Measurements from ENCODE around the gene DDX41. TPM values are rescaled to one million over a fixed set of nuclear protein-coding genes. Genes with fewer than 3 reads are reported as not detected.
"Not testable (repeated sequence)": the region's sequence is repeated elsewhere in the genome, so short reads cannot be mapped to it uniquely, and the experiment has no call there.

Gene DDX41
- total and polyA plus RNA-seq, 9 donors = 58.3 to 104 (median 70.8) TPM

DNA sequence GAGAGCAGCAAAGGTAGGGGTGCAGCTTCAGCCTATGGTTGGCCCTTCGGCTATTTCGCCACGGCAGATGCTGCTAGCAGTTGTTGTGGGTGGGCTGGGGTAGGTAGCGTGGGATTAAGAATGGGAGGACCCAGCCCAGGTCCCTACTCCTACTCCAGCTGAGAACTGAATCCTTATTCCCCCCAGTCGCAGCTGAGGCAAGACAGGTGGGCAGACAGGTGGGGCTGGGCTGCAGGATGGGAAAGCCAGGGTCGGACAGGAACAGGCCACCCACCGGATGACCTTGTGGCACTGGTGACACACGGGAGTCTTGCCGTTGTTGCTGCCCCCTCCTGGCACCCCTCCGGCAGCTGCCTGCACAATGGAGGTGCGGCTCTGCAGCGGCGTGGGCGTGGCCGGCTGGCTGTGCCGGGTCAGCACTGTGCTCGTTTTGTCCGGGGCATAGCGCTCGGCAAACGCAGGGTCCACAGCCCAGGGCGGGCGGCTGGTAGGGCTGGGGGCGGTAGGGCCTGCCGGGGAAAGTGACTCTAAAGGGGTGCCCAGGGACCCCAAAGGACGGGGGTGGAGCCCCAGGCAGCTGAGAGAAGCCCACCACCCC, 27.5 kb downstream of the DDX41 start:
- DNase-seq = no peak
- Histone ChIP-seq H3K27me3 (no peaks in the 10 kb centered on the region), H3K4me3 (no peak overlapping the region), H3K36me3 (no peaks in the 10 kb centered on the region), H3K4me1 (ENCODE audit: insufficient read depth) (no peaks in the 10 kb centered on the region), H3K9me3 (no peaks in the 10 kb centered on the region), H3K27ac (no peak overlapping the region)
- intact Hi-C loops (cut with DNase I) = no loop called here
- TF ChIP-seq, protein P1, sequence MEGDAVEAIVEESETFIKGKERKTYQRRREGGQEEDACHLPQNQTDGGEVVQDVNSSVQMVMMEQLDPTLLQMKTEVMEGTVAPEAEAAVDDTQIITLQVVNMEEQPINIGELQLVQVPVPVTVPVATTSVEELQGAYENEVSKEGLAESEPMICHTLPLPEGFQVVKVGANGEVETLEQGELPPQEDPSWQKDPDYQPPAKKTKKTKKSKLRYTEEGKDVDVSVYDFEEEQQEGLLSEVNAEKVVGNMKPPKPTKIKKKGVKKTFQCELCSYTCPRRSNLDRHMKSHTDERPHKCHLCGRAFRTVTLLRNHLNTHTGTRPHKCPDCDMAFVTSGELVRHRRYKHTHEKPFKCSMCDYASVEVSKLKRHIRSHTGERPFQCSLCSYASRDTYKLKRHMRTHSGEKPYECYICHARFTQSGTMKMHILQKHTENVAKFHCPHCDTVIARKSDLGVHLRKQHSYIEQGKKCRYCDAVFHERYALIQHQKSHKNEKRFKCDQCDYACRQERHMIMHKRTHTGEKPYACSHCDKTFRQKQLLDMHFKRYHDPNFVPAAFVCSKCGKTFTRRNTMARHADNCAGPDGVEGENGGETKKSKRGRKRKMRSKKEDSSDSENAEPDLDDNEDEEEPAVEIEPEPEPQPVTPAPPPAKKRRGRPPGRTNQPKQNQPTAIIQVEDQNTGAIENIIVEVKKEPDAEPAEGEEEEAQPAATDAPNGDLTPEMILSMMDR (IDR thresholded peaks at IDR 0.05) = no peak
- TF ChIP-seq EP300 (IDR thresholded peaks at IDR 0.05) (no peak), POLR2A (IDR thresholded peaks at IDR 0.05) (no peak)
- WGBS, 3 donors = 73 to 78% (median 74%) methylated on average over 26 of the region's 26 CpGs

DNA sequence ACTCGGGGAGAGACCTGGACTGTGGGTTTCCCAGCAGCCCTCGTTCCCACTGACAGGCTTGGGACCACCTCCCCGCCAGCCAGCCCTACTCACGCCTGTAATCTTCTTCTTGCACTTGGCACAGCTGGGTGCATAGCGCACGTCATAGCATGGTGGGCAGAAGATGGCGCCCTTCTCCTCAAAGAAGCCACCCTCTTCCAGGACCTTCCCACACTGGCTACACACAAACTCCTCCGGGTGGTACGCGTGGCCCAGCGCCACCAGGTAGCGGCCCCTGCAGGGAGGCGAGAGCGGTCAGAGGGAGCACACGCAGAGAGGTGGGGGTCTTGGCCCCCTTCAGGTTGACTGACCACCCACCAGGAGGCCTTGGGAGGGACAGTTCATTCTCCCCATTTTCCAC, 28.8 kb downstream of the DDX41 start:
- no peak overlapping the region for H3K27ac ChIP-seq
- intact Hi-C loops (cut with DNase I) = no loop called here
- no peaks in the 10 kb centered on the region for H3K27me3 ChIP-seq
- no peaks in the 10 kb centered on the region for H3K9me3 ChIP-seq
- H3K4me3 ChIP-seq = no peak overlapping the region
- TF ChIP-seq, protein P1 (IDR thresholded peaks at IDR 0.05) = no peak
- TF ChIP-seq POLR2A (IDR thresholded peaks at IDR 0.05) = no peak
- TF ChIP-seq EP300 (IDR thresholded peaks at IDR 0.05) = no peak
- WGBS, 3 donors = 83 to 85% (median 83%) methylated on average over 15 of the region's 15 CpGs
- H3K36me3 ChIP-seq = no peaks in the 10 kb centered on the region
- DNase-seq = no peak
- H3K4me1 ChIP-seq (ENCODE audit: insufficient read depth) = no peaks in the 10 kb centered on the region

DNA sequence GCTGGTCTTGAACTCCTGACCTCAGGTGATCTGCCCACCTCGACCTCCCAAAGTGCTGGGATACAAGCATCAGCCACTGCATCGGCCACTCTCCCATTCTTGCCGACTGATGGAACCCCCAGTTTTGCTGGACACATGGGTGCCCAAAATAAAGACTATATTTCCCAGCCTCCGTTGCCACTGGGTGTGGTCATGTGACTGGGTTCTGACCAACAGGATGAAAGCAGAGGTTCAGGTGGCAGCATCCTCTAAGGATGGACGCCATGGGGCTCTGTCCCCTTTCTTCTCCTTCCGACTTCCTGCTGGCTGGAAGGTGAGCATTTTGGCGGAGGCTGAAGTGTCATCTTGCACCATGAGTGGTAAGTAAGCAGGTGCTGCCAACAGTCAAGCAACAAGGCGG, 29.6 kb downstream of the DDX41 start:
- H3K27me3 ChIP-seq = no peaks in the 10 kb centered on the region
- WGBS, 3 donors = 82 to 86% (median 85%) methylated on average over 8 of the region's 8 CpGs
- H3K27ac ChIP-seq = no peak overlapping the region
- intact Hi-C loops (cut with DNase I) = no loop called here
- H3K4me1 ChIP-seq (ENCODE audit: insufficient read depth) = no peaks in the 10 kb centered on the region
- H3K9me3 ChIP-seq = no peaks in the 10 kb centered on the region
- TF ChIP-seq POLR2A (IDR thresholded peaks at IDR 0.05) = no peak
- TF ChIP-seq, protein P1 (IDR thresholded peaks at IDR 0.05) = no peak
- no peak for TF ChIP-seq EP300 (IDR thresholded peaks at IDR 0.05)
- no peak for DNase-seq
- H3K4me3 ChIP-seq = no peak overlapping the region
- H3K36me3 ChIP-seq = no peaks in the 10 kb centered on the region

DNA sequence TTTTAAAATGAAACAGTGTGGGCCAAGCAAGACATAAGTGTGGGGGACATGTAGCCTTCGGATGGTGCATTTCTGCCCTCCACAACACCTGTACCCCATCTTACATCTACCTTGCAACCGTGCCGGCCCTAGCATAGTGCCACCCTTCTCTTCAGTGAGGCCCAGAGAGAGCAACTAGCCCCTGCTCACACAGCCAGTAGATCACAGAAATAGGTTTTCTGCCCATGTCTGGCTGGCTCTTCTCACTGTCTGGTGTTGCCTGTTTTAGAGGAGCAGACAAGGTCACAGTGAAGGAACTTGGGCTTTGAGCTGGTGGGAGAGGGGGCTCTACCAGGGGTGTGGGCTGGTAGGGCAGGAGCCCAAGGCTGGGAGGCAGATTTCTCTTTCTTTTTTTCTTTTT, 30.5 kb downstream of the DDX41 start:
- DNase-seq = no peak
- WGBS, 3 donors = 91 to 98% (median 93%) methylated on average over 3 of the region's 3 CpGs
- intact Hi-C loops (cut with DNase I) = no loop called here
- H3K36me3 ChIP-seq = no peaks in the 10 kb centered on the region
- H3K4me1 ChIP-seq (ENCODE audit: insufficient read depth) = no peaks in the 10 kb centered on the region
- no peak overlapping the region for H3K4me3 ChIP-seq
- H3K27me3 ChIP-seq = no peaks in the 10 kb centered on the region
- H3K9me3 ChIP-seq = no peaks in the 10 kb centered on the region
- H3K27ac ChIP-seq = no peak overlapping the region
- TF ChIP-seq, protein P1 (IDR thresholded peaks at IDR 0.05) = no peak
- TF ChIP-seq EP300 (IDR thresholded peaks at IDR 0.05) (no peak), POLR2A (IDR thresholded peaks at IDR 0.05) (no peak)

DNA sequence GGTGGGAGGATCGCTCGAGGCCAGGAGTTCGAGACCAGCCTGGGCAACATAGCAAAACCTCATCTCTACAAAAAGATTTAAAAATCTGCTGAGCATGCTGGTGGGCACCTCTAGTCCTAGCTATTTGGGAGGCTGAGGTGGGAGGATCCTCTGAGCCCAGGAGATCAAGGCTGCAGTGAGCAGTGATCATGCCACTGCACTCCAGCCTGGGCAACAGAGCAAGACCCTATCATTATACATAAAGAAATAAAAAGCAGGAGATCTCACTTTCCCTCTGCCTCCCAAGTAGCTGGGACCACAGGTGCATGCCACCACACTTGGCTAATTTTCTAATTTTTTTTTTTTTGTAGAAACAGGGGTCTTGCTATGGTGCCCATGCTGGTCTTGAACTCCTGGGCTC, 31.0 kb downstream of the DDX41 start:
- WGBS, 3 donors = 88 to 92% (median 91%) methylated on average over 3 of the region's 3 CpGs
- H3K4me3 ChIP-seq; H3K4me1 ChIP-seq (ENCODE audit: insufficient read depth); DNase-seq; H3K9me3 ChIP-seq; H3K27me3 ChIP-seq; H3K36me3 ChIP-seq; intact Hi-C loops (cut with DNase I); H3K27ac ChIP-seq: not testable (repeated sequence)

Measured in ovary (tissue), 9 donors.